ENCODE measurements around the gene OR56A4. TPM values are rescaled to one million over a fixed set of nuclear protein-coding genes. Genes with fewer than 3 reads are reported as not detected.

Gene OR56A4, protein sequence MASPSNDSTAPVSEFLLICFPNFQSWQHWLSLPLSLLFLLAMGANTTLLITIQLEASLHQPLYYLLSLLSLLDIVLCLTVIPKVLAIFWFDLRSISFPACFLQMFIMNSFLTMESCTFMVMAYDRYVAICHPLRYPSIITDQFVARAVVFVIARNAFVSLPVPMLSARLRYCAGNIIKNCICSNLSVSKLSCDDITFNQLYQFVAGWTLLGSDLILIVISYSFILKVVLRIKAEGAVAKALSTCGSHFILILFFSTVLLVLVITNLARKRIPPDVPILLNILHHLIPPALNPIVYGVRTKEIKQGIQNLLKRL
- not detected for polyA plus RNA-seq (2012; ENCODE audit: insufficient read length, low read depth)

DNA sequence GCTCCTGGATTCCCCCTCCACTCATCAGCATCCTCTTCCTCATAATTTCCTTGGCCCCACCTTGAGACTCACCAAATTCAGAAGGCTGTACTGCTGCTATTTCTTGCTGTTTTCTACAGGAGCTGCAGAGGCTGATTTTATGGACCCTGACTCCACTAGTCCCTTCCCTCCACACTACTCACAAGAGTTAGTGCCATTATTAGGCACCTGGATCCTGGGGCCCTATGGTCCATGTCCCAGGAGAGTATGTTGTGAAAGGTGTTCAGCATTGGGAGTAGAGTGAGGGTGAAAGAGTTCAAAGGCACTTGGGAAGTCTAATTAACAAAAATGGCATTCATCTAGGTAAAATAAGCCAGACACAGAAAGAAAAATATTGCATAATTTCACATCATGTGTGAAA, at the start of gene OR56A4:
TSS of gene OR56A4 (minus strand) at position 101 of the 400 bp plus-strand sequence. CDS start 3,954 bp downstream, outside the sequence.
- TF ChIP-seq, protein P1, sequence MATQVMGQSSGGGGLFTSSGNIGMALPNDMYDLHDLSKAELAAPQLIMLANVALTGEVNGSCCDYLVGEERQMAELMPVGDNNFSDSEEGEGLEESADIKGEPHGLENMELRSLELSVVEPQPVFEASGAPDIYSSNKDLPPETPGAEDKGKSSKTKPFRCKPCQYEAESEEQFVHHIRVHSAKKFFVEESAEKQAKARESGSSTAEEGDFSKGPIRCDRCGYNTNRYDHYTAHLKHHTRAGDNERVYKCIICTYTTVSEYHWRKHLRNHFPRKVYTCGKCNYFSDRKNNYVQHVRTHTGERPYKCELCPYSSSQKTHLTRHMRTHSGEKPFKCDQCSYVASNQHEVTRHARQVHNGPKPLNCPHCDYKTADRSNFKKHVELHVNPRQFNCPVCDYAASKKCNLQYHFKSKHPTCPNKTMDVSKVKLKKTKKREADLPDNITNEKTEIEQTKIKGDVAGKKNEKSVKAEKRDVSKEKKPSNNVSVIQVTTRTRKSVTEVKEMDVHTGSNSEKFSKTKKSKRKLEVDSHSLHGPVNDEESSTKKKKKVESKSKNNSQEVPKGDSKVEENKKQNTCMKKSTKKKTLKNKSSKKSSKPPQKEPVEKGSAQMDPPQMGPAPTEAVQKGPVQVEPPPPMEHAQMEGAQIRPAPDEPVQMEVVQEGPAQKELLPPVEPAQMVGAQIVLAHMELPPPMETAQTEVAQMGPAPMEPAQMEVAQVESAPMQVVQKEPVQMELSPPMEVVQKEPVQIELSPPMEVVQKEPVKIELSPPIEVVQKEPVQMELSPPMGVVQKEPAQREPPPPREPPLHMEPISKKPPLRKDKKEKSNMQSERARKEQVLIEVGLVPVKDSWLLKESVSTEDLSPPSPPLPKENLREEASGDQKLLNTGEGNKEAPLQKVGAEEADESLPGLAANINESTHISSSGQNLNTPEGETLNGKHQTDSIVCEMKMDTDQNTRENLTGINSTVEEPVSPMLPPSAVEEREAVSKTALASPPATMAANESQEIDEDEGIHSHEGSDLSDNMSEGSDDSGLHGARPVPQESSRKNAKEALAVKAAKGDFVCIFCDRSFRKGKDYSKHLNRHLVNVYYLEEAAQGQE (IDR thresholded peaks at IDR 0.05; ENCODE audit: insufficient read depth in 1 of 2, low read depth in 2 of 2, low read length in 2 of 2): no peak
- no peak for TF ChIP-seq TAF1 (IDR thresholded peaks at IDR 0.05; ENCODE audit: borderline replicate concordance, insufficient read depth, low read length)
- TF ChIP-seq POLR2AphosphoS5 (IDR thresholded peaks at IDR 0.05; ENCODE audit: low read depth, low read length): no peak
- TF ChIP-seq FOXP2 (optimal IDR thresholded peaks at IDR 0.05; ENCODE audit: borderline replicate concordance, extremely low read depth, extremely low read length, insufficient read depth): no peak
- no peak for TF ChIP-seq SIN3A (IDR thresholded peaks at IDR 0.05; ENCODE audit: borderline replicate concordance, insufficient read depth, low read length)

DNA sequence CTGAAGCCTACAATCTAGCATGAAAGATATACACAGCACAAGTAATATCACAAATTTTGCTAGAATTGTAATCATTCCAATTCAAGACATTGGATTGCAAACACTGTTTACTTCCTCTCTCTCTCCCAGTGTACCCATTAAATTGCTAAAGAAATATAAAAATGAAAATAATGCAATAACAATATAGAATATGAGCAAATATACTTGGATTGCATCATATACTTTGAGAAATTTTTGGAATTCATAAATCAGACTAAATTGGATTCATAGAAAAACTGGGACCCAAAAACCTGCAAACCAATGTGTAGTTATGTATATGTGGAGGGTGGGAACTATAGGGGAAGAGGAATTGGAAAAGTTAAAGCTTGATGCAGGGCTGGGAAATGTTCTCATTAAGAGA, 48.8 kb upstream of the OR56A4 start:
- no peak for TF ChIP-seq FOXP2 (optimal IDR thresholded peaks at IDR 0.05; ENCODE audit: borderline replicate concordance, extremely low read depth, extremely low read length, insufficient read depth)
- TF ChIP-seq, protein P1 (IDR thresholded peaks at IDR 0.05; ENCODE audit: insufficient read depth in 1 of 2, low read depth in 2 of 2, low read length in 2 of 2): no peak
- TF ChIP-seq TAF1 (IDR thresholded peaks at IDR 0.05; ENCODE audit: borderline replicate concordance, insufficient read depth, low read length): no peak
- TF ChIP-seq SIN3A (IDR thresholded peaks at IDR 0.05; ENCODE audit: borderline replicate concordance, insufficient read depth, low read length): no peak
- no peak for TF ChIP-seq POLR2AphosphoS5 (IDR thresholded peaks at IDR 0.05; ENCODE audit: low read depth, low read length)

DNA sequence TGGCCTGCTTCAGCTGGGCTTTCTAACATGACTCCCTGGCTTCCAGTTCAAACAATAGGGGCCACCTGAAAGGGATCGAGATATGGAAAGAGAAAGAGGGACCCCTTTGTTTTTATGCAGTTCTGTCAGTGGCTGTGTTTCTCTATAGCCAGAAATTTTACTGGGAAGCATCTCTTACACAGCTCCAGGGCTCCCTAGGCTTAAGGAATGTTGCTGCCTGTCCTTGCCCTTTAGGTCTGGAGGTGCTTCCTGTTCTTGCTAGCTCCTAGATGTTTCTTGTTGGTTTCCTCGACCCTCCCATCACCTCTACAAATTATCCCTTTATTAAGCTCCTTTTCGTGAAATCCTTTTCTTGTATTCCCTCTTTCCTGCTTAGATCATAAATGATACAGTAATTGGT, 45.6 kb upstream of the OR56A4 start:
- TF ChIP-seq FOXP2 (optimal IDR thresholded peaks at IDR 0.05; ENCODE audit: borderline replicate concordance, extremely low read depth, extremely low read length, insufficient read depth) (no peak), SIN3A (IDR thresholded peaks at IDR 0.05; ENCODE audit: borderline replicate concordance, insufficient read depth, low read length) (no peak), POLR2AphosphoS5 (IDR thresholded peaks at IDR 0.05; ENCODE audit: low read depth, low read length) (no peak), TAF1 (IDR thresholded peaks at IDR 0.05; ENCODE audit: borderline replicate concordance, insufficient read depth, low read length) (no peak)
- TF ChIP-seq, protein P1 (IDR thresholded peaks at IDR 0.05; ENCODE audit: insufficient read depth in 1 of 2, low read depth in 2 of 2, low read length in 2 of 2): no peak

DNA sequence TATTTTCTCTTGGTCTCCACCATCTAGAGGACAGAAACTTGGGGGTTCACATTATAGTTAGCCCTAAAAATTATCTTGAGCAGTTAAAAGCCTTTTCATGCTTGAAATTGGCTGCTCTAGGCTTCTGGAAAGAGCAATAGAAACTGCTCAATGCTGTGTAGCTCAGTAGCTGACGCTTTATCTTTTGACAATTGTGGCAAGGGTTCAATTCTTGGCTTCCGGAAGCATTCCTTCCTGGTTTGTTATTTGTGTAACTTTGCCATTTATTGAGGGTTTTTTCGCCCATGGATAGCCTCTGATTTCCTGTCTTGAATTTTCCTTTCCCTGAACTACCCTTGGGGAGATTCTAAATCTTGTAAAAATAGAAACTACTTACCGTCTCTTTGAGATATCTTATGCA, 34.1 kb upstream of the OR56A4 start:
- no peak for TF ChIP-seq POLR2AphosphoS5 (IDR thresholded peaks at IDR 0.05; ENCODE audit: low read depth, low read length)
- no peak for TF ChIP-seq TAF1 (IDR thresholded peaks at IDR 0.05; ENCODE audit: borderline replicate concordance, insufficient read depth, low read length)
- no peak for TF ChIP-seq SIN3A (IDR thresholded peaks at IDR 0.05; ENCODE audit: borderline replicate concordance, insufficient read depth, low read length)
- TF ChIP-seq FOXP2 (optimal IDR thresholded peaks at IDR 0.05; ENCODE audit: borderline replicate concordance, extremely low read depth, extremely low read length, insufficient read depth): no peak
- TF ChIP-seq, protein P1 (IDR thresholded peaks at IDR 0.05; ENCODE audit: insufficient read depth in 1 of 2, low read depth in 2 of 2, low read length in 2 of 2): no peak
